Heart right ventricle (tissue), 16 donors: Measurements from ENCODE around the gene CDK19. TPM values are rescaled to one million over a fixed set of nuclear protein-coding genes. Genes with fewer than 3 reads are reported as not detected.

Experiments used
- ATAC-seq, 8 donors: fragments of 200-7000 bp; cut with Tn5 transposase; one replicate each; pipeline ENCODE4 v1.9.1; 2020; ENCODE audit warnings: mild to moderate bottlenecking in 8 of 8, moderate library complexity in 8 of 8, moderate number of reproducible peaks in 1 of 8
- DNase-seq, 2 donors: peaks; one replicate each; pipeline ENCODE4 v3.0.0-alpha.2; 2020
- H3K27ac ChIP-seq, 10 donors: fragments of 200-600 bp; sonication (generic) in 2 of 10; one replicate each; pipeline versions ENCODE4 v1.5.0 to v1.8.0; 2020 to 2022; ENCODE audit warnings: mild to moderate bottlenecking in 3 of 10
- H3K27me3 ChIP-seq, 7 donors: fragments of 200-600 bp; one replicate each; pipeline ENCODE4 v1.8.0; 2021 to 2022; ENCODE audit warnings: mild to moderate bottlenecking in 2 of 7
- H3K36me3 ChIP-seq, 9 donors: fragments of 200-600 bp; sonication (generic) in 1 of 9; one replicate each; pipeline versions ENCODE4 v1.5.0 to v1.8.0; 2020 to 2022; ENCODE audit warnings: mild to moderate bottlenecking in 2 of 9
- H3K4me1 ChIP-seq, 9 donors: fragments of 200-600 bp; sonication (generic) in 1 of 9; one replicate each; pipeline versions ENCODE4 v1.5.0 to v1.8.0; 2020 to 2022; ENCODE audit warnings: mild to moderate bottlenecking in 4 of 9
- H3K4me3 ChIP-seq, 10 donors: fragments of 200-600 bp; sonication (generic) in 2 of 10; one replicate each; pipeline versions ENCODE4 v1.5.0 to v1.8.0; 2020 to 2022; ENCODE audit warnings: mild to moderate bottlenecking in 7 of 10, moderate library complexity in 2 of 10
- H3K9me3 ChIP-seq, 11 donors: fragments of 200-600 bp in 10 of 11; sonication (generic) in 2 of 11; one replicate each; pipeline versions ENCODE4 v1.5.0 to v1.8.0; 2013 to 2022; ENCODE audit warnings: mild to moderate bottlenecking in 2 of 11, control low read depth in 1 of 11, moderate library complexity in 1 of 11
- CTCF ChIP-seq, 9 donors: fragments of 200-600 bp; sonication (generic) in 2 of 9; IDR thresholded peaks; one replicate each; pipeline versions ENCODE4 v1.5.0 to v1.8.0; 2021 to 2022; ENCODE audit warnings: antibody characterized with exemption in 9 of 9, mild to moderate bottlenecking in 5 of 9, moderate library complexity in 1 of 9
- WGBS, 2 donors: extraction: QIAGEN DNeasy Blood & Tissue Kit; methylation state at CpG; one replicate each; pipeline ENCODE4 v1.1.7; 2013; ENCODE audit warnings: inconsistent platforms in 1 of 2; 5-methylcytosine and 5-hydroxymethylcytosine counted together
- intact Hi-C, 10 donors: fragments of 100-400 bp; cut with DNase I; formaldehyde crosslinking; loops; one replicate each; pipeline versions ENCODE4 v1.11.1 to v1.14.2; 2022
- polyA plus RNA-seq, 2 donors: library from polyadenylated mRNA; stranded (reverse); fragments of 200-250 nt; gene quantifications; one replicate each; pipeline ENCODE4 v1.2.3, GENCODE V29; 2013
- total RNA-seq, 10 donors: library from RNA; stranded (reverse); fragmentation: NEBNext Ultra II Directional in 3 of 10; extraction: Animal tissue kit (Norgen Biotek cat#: 25700) in 3 of 10; gene quantifications; one replicate each; pipeline versions ENCODE4 v1.2.1 to v1.2.4, GENCODE V29; 2021 to 2023
- donor health status: Arrhythmogenic right ventricular cardiomyopathy.
- donor health status: ischemic (EF 13 %, LVEDD 7.1; RV severe dilation, severe dysfunction).
- donor health status: healthy with polysubstance abuse.
- donor health status: DM: no; HTN: yes; CAD: no.
- donor health status: DM: no; HTN: no; CAD: no.
- donor health status: ischemic (EF 25% LVEDD 6.9; RV normal size, moderate dysfunction).
- donor health status: ischemic (EF 25% LVEDD 5.7; RV mildly dilated, moderate dysfunction).
- donor health status: healthy.
- donor health status: DM: yes; HTN: yes; CAD: no.
- donor health status: Ischemic cardiomyopathy.
- donor health status: ischemic (EF 35%, LVEDD 5.7; RV mildly dilated, moderate dysfunction).
- donor health status: nonischemic (EF 11% LVEDD 7.7; RV severe dilation, severe dysfunction).
- donor health status: DM: yes; HTN: yes; CAD: no.
- donor health status: PGD.
- donor health status: ischemic (EF 29% LVEDD 5.4; RV normal size, mild dysfunction).
- donor health status: nonischemic (EF 23%, LVEDD 6.1; RV moderate dilation, normal function).

The CDK19 gene
- total and polyA plus RNA-seq, 12 donors, result 3.9 to 13.0 (median 8.4) TPM

GRCh38 chr6:110626442-110626841, 188.8 kb downstream of the CDK19 start:
- peaks cover 0 to 43% (median 3%) of the 10 kb centered on the region in 9 donors for H3K36me3 ChIP-seq
- no peak for TF ChIP-seq CTCF (IDR thresholded peaks at IDR 0.05)
- H3K27ac ChIP-seq, result no peak overlapping the region
- 92 to 98% methylated on average over 1 of the region's 1 CpG for WGBS, 2 donors
- ATAC-seq, result no peak
- intact Hi-C loops, result no loop called here
- H3K4me1 ChIP-seq, result peaks cover 0 to 22% (median 5%) of the 10 kb centered on the region in 9 donors
- H3K9me3 ChIP-seq, result no peaks in the 10 kb centered on the region
- no peak overlapping the region for H3K4me3 ChIP-seq
- no peaks in the 10 kb centered on the region for H3K27me3 ChIP-seq
- no peak for DNase-seq

DNA sequence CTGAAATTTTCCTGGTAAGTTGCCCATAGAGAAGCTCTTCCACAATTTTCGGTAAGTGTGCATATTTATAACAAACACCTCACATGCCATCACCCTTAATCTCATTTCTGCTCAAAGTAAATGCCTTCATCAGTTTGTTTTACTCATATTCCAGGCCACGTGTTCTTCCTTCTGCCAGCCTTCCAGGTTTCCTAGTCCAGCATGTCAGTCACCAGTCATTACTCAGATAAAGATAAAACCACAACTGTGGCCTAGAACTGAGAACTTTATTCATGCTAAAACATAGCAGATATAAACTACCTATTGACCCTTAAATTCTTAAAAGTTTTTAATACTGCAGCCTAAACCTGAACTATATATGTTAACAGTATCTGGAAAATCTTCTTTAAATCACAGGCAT, 189.4 kb downstream of the CDK19 start:
- peak in 2 of 8 donors; percentile 65 to 72 for ATAC-seq
- WGBS, 2 donors, result 36 to 57% methylated on average over 2 of the region's 2 CpGs

DNA sequence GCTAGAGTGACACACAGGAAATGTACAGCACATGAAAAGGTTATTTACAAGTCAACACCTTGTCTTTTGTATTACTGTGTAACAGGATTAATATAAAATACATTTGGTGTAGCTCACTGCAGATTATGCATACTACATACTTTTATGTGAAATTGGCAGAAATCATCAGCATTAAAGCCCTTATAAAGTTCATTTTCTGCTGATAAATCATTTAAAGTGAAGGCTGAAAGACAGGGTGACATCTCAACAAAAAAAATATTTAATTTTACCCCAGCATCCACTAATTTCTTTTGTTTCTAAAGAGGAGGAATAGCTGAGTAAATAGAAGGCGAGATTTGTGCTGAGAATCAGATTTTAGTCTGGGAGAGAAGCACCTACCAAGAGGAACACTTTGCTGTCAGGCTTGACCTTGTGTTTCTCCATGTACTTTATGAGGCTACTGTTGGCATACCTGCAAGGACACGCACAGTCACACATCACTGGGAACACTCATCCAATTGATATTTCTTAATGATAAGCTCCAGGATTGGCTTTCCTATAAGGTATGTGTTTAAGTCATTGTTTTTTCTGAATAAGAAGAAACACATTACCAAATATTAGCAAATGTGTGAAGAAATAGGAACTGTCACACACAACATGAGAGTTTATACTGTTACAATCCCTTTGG, 192.2 kb downstream of the CDK19 start:
- no peak overlapping the region for H3K27ac ChIP-seq
- no peak overlapping the region for H3K4me3 ChIP-seq
- intact Hi-C loops, result no loop called here
- no peak for DNase-seq
- H3K36me3 ChIP-seq, result peaks cover 0 to 64% (median 8%) of the 10 kb centered on the region in 9 donors
- no peaks in the 10 kb centered on the region for H3K27me3 ChIP-seq
- peaks cover 0 to 40% (median 21%) of the 10 kb centered on the region in 9 donors for H3K4me1 ChIP-seq
- TF ChIP-seq CTCF (IDR thresholded peaks at IDR 0.05), result no peak
- peak in 2 of 8 donors; percentile 62 to 71 for ATAC-seq
- no peaks in the 10 kb centered on the region for H3K9me3 ChIP-seq
- WGBS, 2 donors, result 79 to 83% methylated on average over 2 of the region's 2 CpGs

More for the DNA sequence above, 189.4 kb downstream of the CDK19 start:
- Histone ChIP-seq H3K4me3 (no peak overlapping the region), H3K36me3 (peaks cover 0 to 48% (median 8%) of the 10 kb centered on the region in 9 donors), H3K4me1 (peaks cover 0 to 22% (median 5%) of the 10 kb centered on the region in 9 donors), H3K9me3 (no peaks in the 10 kb centered on the region), H3K27me3 (no peaks in the 10 kb centered on the region), H3K27ac (no peak overlapping the region)
- intact Hi-C loops, result no loop called here
- no peak for DNase-seq
- TF ChIP-seq CTCF (IDR thresholded peaks at IDR 0.05), result no peak

GRCh38 chr6:110621061-110621460, 194.2 kb downstream of the CDK19 start:
- Histone ChIP-seq H3K4me3 (no peak overlapping the region), H3K27ac (no peak overlapping the region), H3K9me3 (no peaks in the 10 kb centered on the region), H3K36me3 (peaks cover 0 to 56% (median 8%) of the 10 kb centered on the region in 9 donors), H3K27me3 (no peaks in the 10 kb centered on the region), H3K4me1 (peaks cover 0 to 37% (median 18%) of the 10 kb centered on the region in 9 donors)
- 90 to 95% methylated on average over 9 of the region's 9 CpGs for WGBS, 2 donors
- DNase-seq, result no peak
- no peak for TF ChIP-seq CTCF (IDR thresholded peaks at IDR 0.05)
- no peak for ATAC-seq
- intact Hi-C loops, result no loop called here
